Upper lobe of left lung (tissue), 4 donors: Measurements from ENCODE around the gene SFMBT2.

ENCODE experiments used
- EP300 ChIP-seq, 4 donors: sonication (generic); formaldehyde crosslinking; IDR thresholded peaks; one replicate each; pipeline ENCODE4 v1.5.1; 2017; ENCODE audit warnings: antibody characterized with exemption in 4 of 4, control low read depth in 2 of 4
- POLR2A ChIP-seq, 4 donors: fragments of 450-650 bp; IDR thresholded peaks; one replicate each; pipeline ENCODE4 v1.5.1; 2016 to 2017; ENCODE audit warnings: antibody characterized with exemption in 4 of 4, mild to moderate bottlenecking in 2 of 4
- POLR2AphosphoS5 ChIP-seq, 2 donors: sonication (generic); formaldehyde crosslinking; IDR thresholded peaks; one replicate each; pipeline ENCODE4 v1.5.1; 2017; ENCODE audit warnings: antibody characterized with exemption in 2 of 2
- TF ChIP-seq, protein P1 (sequence below), 6 experiments: fragments of 450-650 bp in 4 of 6; fragments of 200-600 bp in 2 of 6; sonication (generic) in 2 of 6; IDR thresholded peaks; one replicate each; pipeline ENCODE4 v1.5.1; 2016 to 2019; ENCODE audit warnings: antibody characterized with exemption in 6 of 6

- TF ChIP-seq, protein P1, sequence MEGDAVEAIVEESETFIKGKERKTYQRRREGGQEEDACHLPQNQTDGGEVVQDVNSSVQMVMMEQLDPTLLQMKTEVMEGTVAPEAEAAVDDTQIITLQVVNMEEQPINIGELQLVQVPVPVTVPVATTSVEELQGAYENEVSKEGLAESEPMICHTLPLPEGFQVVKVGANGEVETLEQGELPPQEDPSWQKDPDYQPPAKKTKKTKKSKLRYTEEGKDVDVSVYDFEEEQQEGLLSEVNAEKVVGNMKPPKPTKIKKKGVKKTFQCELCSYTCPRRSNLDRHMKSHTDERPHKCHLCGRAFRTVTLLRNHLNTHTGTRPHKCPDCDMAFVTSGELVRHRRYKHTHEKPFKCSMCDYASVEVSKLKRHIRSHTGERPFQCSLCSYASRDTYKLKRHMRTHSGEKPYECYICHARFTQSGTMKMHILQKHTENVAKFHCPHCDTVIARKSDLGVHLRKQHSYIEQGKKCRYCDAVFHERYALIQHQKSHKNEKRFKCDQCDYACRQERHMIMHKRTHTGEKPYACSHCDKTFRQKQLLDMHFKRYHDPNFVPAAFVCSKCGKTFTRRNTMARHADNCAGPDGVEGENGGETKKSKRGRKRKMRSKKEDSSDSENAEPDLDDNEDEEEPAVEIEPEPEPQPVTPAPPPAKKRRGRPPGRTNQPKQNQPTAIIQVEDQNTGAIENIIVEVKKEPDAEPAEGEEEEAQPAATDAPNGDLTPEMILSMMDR (IDR thresholded peaks at IDR 0.05): peak in 5 of 6 experiments; percentile 21 to 73 (median 60)
- TF ChIP-seq POLR2A (IDR thresholded peaks at IDR 0.05) (no peak), POLR2AphosphoS5 (IDR thresholded peaks at IDR 0.05) (no peak), EP300 (IDR thresholded peaks at IDR 0.05) (no peak)
Observed at GRCh38 chr10:7408291-7409044, 2.4 kb downstream of the SFMBT2 start.
